Mesendoderm (in vitro differentiated cells): ENCODE results near the gene C10orf67.
A peak's percentile ranks its signal among the peaks of the same experiment; 100 is the strongest.

Experiments used
- DNase-seq: peaks from one replicate; pipeline ENCODE4 v3.0.0; 2013
- H2AK5ac ChIP-seq: 2 replicates; pipeline ENCODE4 v1.6.1; 2013; ENCODE audit warnings: low read length, inconsistent platforms
- H2BK120ac ChIP-seq: 2 replicates; pipeline ENCODE4 v1.6.1; 2013; ENCODE audit warnings: low read depth, mild to moderate bottlenecking, low read length, moderate library complexity, mixed read lengths
- H2BK15ac ChIP-seq: replicated peaks from 2 replicates; pipeline ENCODE4 v1.6.1; 2013; ENCODE audit warnings: low read depth, mild to moderate bottlenecking, moderate library complexity
- H2BK5ac ChIP-seq: 2 replicates; pipeline ENCODE4 v1.6.1; 2013; ENCODE audit warnings: low read length, inconsistent platforms
- H3K18ac ChIP-seq: 2 replicates; pipeline ENCODE4 v1.6.1; 2013; ENCODE audit warnings: mild to moderate bottlenecking, low read length, mixed read lengths
- H3K23ac ChIP-seq: one replicate; pipeline ENCODE4 v1.6.1; 2013; ENCODE audit warnings: low read length
- H3K27ac ChIP-seq: 2 replicates; pipeline ENCODE4 v1.5.1; 2013; ENCODE audit warnings: low read depth, mild to moderate bottlenecking, inconsistent platforms, low read length, moderate library complexity
- H3K27me3 ChIP-seq: 2 replicates; pipeline ENCODE4 v1.6.1; 2013; ENCODE audit warnings: low read length, control low read depth, mild to moderate bottlenecking, inconsistent platforms; ENCODE audit not compliant: insufficient read depth, poor library complexity
- H3K36me3 ChIP-seq: 2 replicates; pipeline ENCODE4 v1.6.1; 2013; ENCODE audit warnings: low read length, inconsistent platforms; ENCODE audit not compliant: control insufficient read depth, insufficient read depth
- H3K4ac ChIP-seq: one replicate; pipeline ENCODE4 v1.6.1; 2013; ENCODE audit warnings: low read depth, mild to moderate bottlenecking, low read length, moderate library complexity
- H3K4me1 ChIP-seq: 2 replicates; pipeline ENCODE4 v1.6.1; 2013; ENCODE audit warnings: low read depth, low read length, inconsistent platforms; ENCODE audit not compliant: control insufficient read depth
- H3K4me2 ChIP-seq: 2 replicates; pipeline ENCODE4 v1.6.1; 2013; ENCODE audit warnings: low read length
- H3K4me3 ChIP-seq: 2 replicates; pipeline ENCODE4 v1.5.1; 2013; ENCODE audit warnings: mild to moderate bottlenecking, low read length
- H3K56ac ChIP-seq: one replicate; pipeline ENCODE4 v1.6.1; 2013; ENCODE audit warnings: low read length
- H3K79me1 ChIP-seq: 2 replicates; pipeline ENCODE4 v1.6.1; 2013; ENCODE audit warnings: low read length, inconsistent platforms
- H3K79me2 ChIP-seq: 2 replicates; pipeline ENCODE4 v1.6.1; 2013; ENCODE audit warnings: mild to moderate bottlenecking, low read length; ENCODE audit not compliant: control insufficient read depth, insufficient read depth
- H3K9ac ChIP-seq: 2 replicates; pipeline ENCODE4 v1.6.1; 2013; ENCODE audit warnings: low read length, inconsistent platforms
- H4K5ac ChIP-seq: one replicate; pipeline ENCODE4 v1.6.1; 2013; ENCODE audit warnings: low read length
- H4K8ac ChIP-seq: one replicate; pipeline ENCODE4 v1.6.1; 2013; ENCODE audit warnings: low read depth, mild to moderate bottlenecking, control low read depth, low read length, moderate library complexity
- WGBS: extraction: QIAGEN DNeasy Blood & Tissue Kit; methylation state at CpG from one replicate; pipeline ENCODE4 v1.1.7; 2013; ENCODE audit warnings: low lambda C conversion rate, missing lambda C conversion rate; ENCODE audit not compliant: insufficient coverage; ENCODE audit errors: extremely low coverage; 5-methylcytosine and 5-hydroxymethylcytosine counted together

The C10orf67 gene

DNA sequence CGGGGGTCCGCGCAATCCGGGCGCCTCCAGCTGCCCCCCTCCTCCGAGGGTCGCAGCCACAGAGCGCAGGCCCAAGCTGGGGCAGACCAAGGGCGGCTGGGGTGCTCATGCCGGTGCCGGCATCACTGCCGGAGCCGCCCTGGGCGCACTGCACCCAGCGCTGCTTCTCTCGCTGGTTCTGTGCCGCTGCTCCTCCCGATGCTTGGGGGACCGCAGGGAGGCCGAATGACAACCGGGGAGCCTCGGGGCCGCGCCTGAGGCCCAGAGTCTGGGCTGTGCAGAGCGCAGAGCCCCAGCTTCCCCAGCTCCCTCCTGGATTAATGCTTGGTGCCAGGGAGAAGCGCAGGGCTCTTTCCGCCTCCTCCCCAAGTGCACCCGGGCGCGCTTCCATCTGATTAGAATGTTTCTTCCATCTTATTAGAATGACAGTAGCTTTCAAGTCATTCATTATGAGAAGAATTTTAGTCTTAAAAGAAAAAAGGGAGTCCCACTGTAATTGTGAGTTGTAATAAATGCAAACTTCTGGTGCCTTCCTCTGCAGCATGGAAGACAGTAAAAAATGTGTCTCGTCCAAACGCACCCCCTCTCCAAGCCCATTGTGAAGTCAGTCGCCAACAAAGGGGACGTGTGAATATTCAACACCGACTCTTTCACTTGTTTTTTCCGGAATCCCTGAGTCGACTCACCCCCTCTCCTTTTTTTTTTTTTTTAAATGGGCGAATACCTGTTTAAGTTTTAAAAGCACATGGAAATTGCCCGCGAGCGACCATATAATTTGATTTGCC lies 172.0 kb downstream of the C10orf67 start:
- Histone ChIP-seq H2BK5ac (no peak overlapping the region), H3K4me2 (no peak overlapping the region), H3K9ac (no peak overlapping the region), H3K36me3 (no peaks in the 10 kb centered on the region), H3K4me1 (no peaks in the 10 kb centered on the region), H2AK5ac (no peak overlapping the region), H3K56ac (no peak overlapping the region), H3K23ac (no peak overlapping the region), H4K5ac (no peak overlapping the region), H3K4ac (no peak overlapping the region), H4K8ac (no peak overlapping the region), H3K79me2 (no peaks in the 10 kb centered on the region), H3K27me3 (peaks cover 66% of the 10 kb centered on the region), H2BK15ac (no peak overlapping the region), H3K79me1 (no peaks in the 10 kb centered on the region), H3K18ac (no peak overlapping the region), H3K27ac (no peak overlapping the region), H2BK120ac (no peak overlapping the region), H3K4me3 (no peak overlapping the region)
- DNase-seq = no peak
- no CpG with 5 or more reads among the region's 41 CpGs for WGBS

GRCh38 chr10:23171232-23171876 lies 173.2 kb downstream of the C10orf67 start:
- Histone ChIP-seq H3K79me2 (no peaks in the 10 kb centered on the region), H3K56ac (no peak overlapping the region), H3K36me3 (no peaks in the 10 kb centered on the region), H3K23ac (no peak overlapping the region), H2BK120ac (no peak overlapping the region), H3K79me1 (no peaks in the 10 kb centered on the region), H2BK5ac (no peak overlapping the region), H3K18ac (no peak overlapping the region), H3K9ac (no peak overlapping the region), H2AK5ac (no peak overlapping the region), H3K4me3 (no peak overlapping the region), H4K8ac (no peak overlapping the region), H3K27me3 (peaks cover 57% of the 10 kb centered on the region), H3K4me1 (no peaks in the 10 kb centered on the region), H2BK15ac (no peak overlapping the region), H4K5ac (no peak overlapping the region), H3K4me2 (no peak overlapping the region), H3K27ac (no peak overlapping the region), H3K4ac (no peak overlapping the region)
- no CpG with 5 or more reads among the region's 26 CpGs for WGBS
- peak; percentile 65 for DNase-seq

GRCh38 chr10:23158370-23158769 lies 186.2 kb downstream of the C10orf67 start:
- Histone ChIP-seq H3K27ac (no peak overlapping the region), H3K9ac (no peak overlapping the region), H3K36me3 (no peaks in the 10 kb centered on the region), H3K4me1 (no peaks in the 10 kb centered on the region), H3K79me2 (no peaks in the 10 kb centered on the region), H3K4me2 (no peak overlapping the region), H4K5ac (no peak overlapping the region), H3K4me3 (no peak overlapping the region), H3K23ac (no peak overlapping the region), H3K56ac (no peak overlapping the region), H4K8ac (no peak overlapping the region), H3K4ac (no peak overlapping the region), H2BK15ac (no peak overlapping the region), H3K79me1 (no peaks in the 10 kb centered on the region), H3K27me3 (no peaks in the 10 kb centered on the region), H3K18ac (no peak overlapping the region), H2AK5ac (no peak overlapping the region), H2BK5ac (no peak overlapping the region), H2BK120ac (no peak overlapping the region)
- peak; percentile 76 for DNase-seq
- no CpG with 5 or more reads among the region's 5 CpGs for WGBS

DNA sequence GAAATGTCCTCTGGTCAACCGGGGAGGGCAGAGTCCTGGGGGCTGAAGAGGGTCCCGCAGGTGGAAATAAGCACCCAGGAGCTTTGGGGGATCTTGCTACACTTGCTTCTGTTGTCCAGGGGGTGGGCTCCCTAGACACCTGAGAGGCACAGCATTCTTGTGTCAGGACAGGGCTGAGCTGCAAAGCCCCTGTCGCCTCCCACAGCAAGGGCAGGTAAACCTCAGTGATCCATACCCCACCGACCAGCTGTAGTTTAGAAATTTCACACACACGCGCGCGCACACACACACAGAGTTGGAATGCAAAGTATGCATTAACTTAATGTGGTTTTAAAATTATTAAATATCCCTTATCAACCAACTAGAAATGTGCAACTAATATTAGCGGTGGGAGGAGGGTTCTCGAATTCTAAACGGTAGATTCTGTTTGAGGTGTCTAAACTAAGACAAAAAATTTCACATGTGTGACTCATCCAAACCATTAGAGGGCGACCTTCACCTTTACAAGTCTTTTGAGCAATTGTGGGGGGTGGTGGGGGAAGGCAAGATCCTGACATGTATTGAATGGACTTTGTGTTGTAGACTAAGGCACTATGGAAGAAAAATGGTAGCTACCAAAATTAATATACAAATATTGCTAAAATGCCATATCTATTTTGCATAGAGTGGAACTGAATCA lies 186.8 kb downstream of the C10orf67 start:
- H2BK15ac ChIP-seq = no peak overlapping the region
- H3K36me3 ChIP-seq = no peaks in the 10 kb centered on the region
- H3K9ac ChIP-seq = no peak overlapping the region
- H3K79me1 ChIP-seq = no peaks in the 10 kb centered on the region
- peak; percentile 73 for DNase-seq
- H3K27ac ChIP-seq = no peak overlapping the region
- H3K18ac ChIP-seq = no peak overlapping the region
- H4K8ac ChIP-seq = no peak overlapping the region
- H3K56ac ChIP-seq = no peak overlapping the region
- no peak overlapping the region for H3K4ac ChIP-seq
- no peaks in the 10 kb centered on the region for H3K79me2 ChIP-seq
- no peak overlapping the region for H2AK5ac ChIP-seq
- no peak overlapping the region for H3K4me3 ChIP-seq
- H4K5ac ChIP-seq = no peak overlapping the region
- H3K4me1 ChIP-seq = no peaks in the 10 kb centered on the region
- H3K27me3 ChIP-seq = no peaks in the 10 kb centered on the region
- H2BK120ac ChIP-seq = no peak overlapping the region
- H3K23ac ChIP-seq = no peak overlapping the region
- WGBS = no CpG with 5 or more reads among the region's 12 CpGs
- no peak overlapping the region for H2BK5ac ChIP-seq
- H3K4me2 ChIP-seq = no peak overlapping the region

DNA sequence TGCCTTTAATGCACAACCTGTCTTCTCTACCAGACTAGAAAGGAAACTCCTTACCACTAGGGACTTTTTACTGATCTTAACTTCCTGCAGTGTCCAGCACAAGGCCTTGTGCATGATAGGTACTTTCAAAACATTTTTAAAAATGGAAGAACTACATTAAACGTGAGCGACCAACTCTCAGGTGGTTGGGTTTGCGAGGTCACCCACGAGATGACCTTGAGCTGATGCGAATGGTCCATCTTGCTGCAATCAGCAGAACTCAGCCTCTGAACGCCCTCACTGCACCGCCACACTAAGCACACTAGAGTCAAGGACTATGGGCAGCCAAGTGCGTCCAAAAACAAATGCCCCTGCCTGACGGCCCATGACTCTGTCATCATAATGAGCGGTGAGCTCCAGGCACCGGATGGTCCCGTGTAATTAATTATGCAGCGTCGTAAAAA lies 187.3 kb downstream of the C10orf67 start:
- no peak overlapping the region for H3K4ac ChIP-seq
- no peak overlapping the region for H3K56ac ChIP-seq
- H3K79me2 ChIP-seq = no peaks in the 10 kb centered on the region
- H3K27me3 ChIP-seq = no peaks in the 10 kb centered on the region
- no peak overlapping the region for H4K8ac ChIP-seq
- H3K4me1 ChIP-seq = no peaks in the 10 kb centered on the region
- H3K4me3 ChIP-seq = no peak overlapping the region
- H3K27ac ChIP-seq = no peak overlapping the region
- H3K79me1 ChIP-seq = no peaks in the 10 kb centered on the region
- H2BK15ac ChIP-seq = no peak overlapping the region
- H3K9ac ChIP-seq = no peak overlapping the region
- no peak overlapping the region for H2BK5ac ChIP-seq
- H3K18ac ChIP-seq = no peak overlapping the region
- H4K5ac ChIP-seq = no peak overlapping the region
- no peak overlapping the region for H2BK120ac ChIP-seq
- no peak overlapping the region for H2AK5ac ChIP-seq
- no peak overlapping the region for H3K23ac ChIP-seq
- H3K4me2 ChIP-seq = no peak overlapping the region
- WGBS = no CpG with 5 or more reads among the region's 14 CpGs
- H3K36me3 ChIP-seq = no peaks in the 10 kb centered on the region
- no peak for DNase-seq
